HEK293 (cell line): ENCODE results near the gene NFATC1.

Source experiments
- CTCF ChIA-PET: fragments of 350-600 bp; formaldehyde crosslinking; extraction: SDS; loops from one replicate; lab custom pipeline; 2021; ENCODE audit warnings: antibody characterized with exemption; lab: Yijun Ruan, JAX
- POLR2A ChIA-PET: fragments of 300-600 bp; formaldehyde crosslinking; extraction: SDS; loops from one replicate; lab custom pipeline; 2020; ENCODE audit warnings: antibody characterized with exemption, inconsistent platforms; lab: Yijun Ruan, JAX
- H3K27ac ChIP-seq: fragments of 200-500 bp; sonication (Bioruptor generic); 2 replicates; pipeline ENCODE4 v1.5.1; 2014; ENCODE audit warnings: low read depth, low read length, control low read depth, inconsistent platforms; ENCODE audit errors: extremely low read depth
- H3K36me3 ChIP-seq, 2 experiments: fragments of 200-500 bp in 1 of 2; sonication (Bioruptor generic) in 1 of 2; 1 replicate in 1 of 2; 2 replicates in 1 of 2; pipeline ENCODE4 v1.5.1; 2014 to 2017; ENCODE audit warnings: inconsistent platforms in 2 of 2, low read length in 2 of 2; ENCODE audit not compliant: control insufficient read depth in 2 of 2, insufficient read depth in 1 of 2
- H3K4me1 ChIP-seq: fragments of 200-500 bp; sonication (Bioruptor generic); 2 replicates; pipeline ENCODE4 v1.5.1; 2014; ENCODE audit warnings: mild to moderate bottlenecking, low read length, inconsistent platforms; ENCODE audit not compliant: control insufficient read depth, insufficient read depth
- H3K4me3 ChIP-seq: 2 replicates; pipeline ENCODE4 v1.5.1; 2011; ENCODE audit warnings: low read depth, mild to moderate bottlenecking, control low read depth, low read length, moderate library complexity
- H3K9me3 ChIP-seq: fragments of 200-500 bp; sonication (Bioruptor generic); 2 replicates; pipeline ENCODE4 v1.5.1; 2014; ENCODE audit warnings: low read depth, low read length, inconsistent platforms; ENCODE audit not compliant: control insufficient read depth, insufficient read depth
- BCL11B ChIP-seq: fragments of 450-650 bp; formaldehyde crosslinking; IDR thresholded peaks from 2 replicates; pipeline ENCODE4 v1.5.1; 2016; ENCODE audit warnings: low read depth, missing biosample characterization, missing genetic modification characterization
- HOXC10 ChIP-seq: sonication (generic); formaldehyde crosslinking; IDR thresholded peaks from 2 replicates; pipeline ENCODE4 v1.8.1; 2023; ENCODE audit warnings: mild to moderate bottlenecking, missing genetic modification reagents
- OSR2 ChIP-seq: fragments of 450-650 bp; formaldehyde crosslinking; IDR thresholded peaks from 2 replicates; pipeline ENCODE4 v1.5.1; 2016; ENCODE audit warnings: missing biosample characterization, missing genetic modification characterization
- SP7 ChIP-seq: fragments of 450-650 bp; formaldehyde crosslinking; IDR thresholded peaks from 2 replicates; pipeline ENCODE4 v1.5.1; 2016; ENCODE audit warnings: missing biosample characterization, missing genetic modification characterization
- TRIM28 ChIP-seq: IDR thresholded peaks from 2 replicates; pipeline ENCODE4 v1.6.1; 2011; ENCODE audit warnings: low read length, control low read depth, borderline replicate concordance
- ZBTB48 ChIP-seq: fragments of 450-650 bp; formaldehyde crosslinking; IDR thresholded peaks from 2 replicates; pipeline ENCODE4 v1.5.1; 2016; ENCODE audit warnings: missing biosample characterization, missing genetic modification characterization
- ZFHX2 ChIP-seq: fragments of 450-650 bp; formaldehyde crosslinking; conservative IDR thresholded peaks from 2 replicates; pipeline ENCODE4 v1.5.1; 2016; ENCODE audit warnings: missing biosample characterization, missing genetic modification characterization
- ZNF138 ChIP-seq: fragments of 450-650 bp; formaldehyde crosslinking; IDR thresholded peaks from 2 replicates; pipeline ENCODE4 v1.5.1; 2016; ENCODE audit warnings: missing biosample characterization, missing genetic modification characterization, borderline replicate concordance
- ZNF18 ChIP-seq: fragments of 450-650 bp; formaldehyde crosslinking; IDR thresholded peaks from 2 replicates; pipeline ENCODE4 v1.5.1; 2016; ENCODE audit warnings: missing biosample characterization, missing genetic modification characterization
- ZNF223 ChIP-seq: fragments of 450-650 bp; formaldehyde crosslinking; IDR thresholded peaks from 2 replicates; pipeline ENCODE4 v1.5.1; 2016; ENCODE audit warnings: missing biosample characterization, missing genetic modification characterization
- ZNF239 ChIP-seq: fragments of 450-650 bp; formaldehyde crosslinking; IDR thresholded peaks from 2 replicates; pipeline ENCODE4 v1.5.1; 2016; ENCODE audit warnings: missing biosample characterization, missing genetic modification characterization
- ZNF341 ChIP-seq: fragments of 450-650 bp; formaldehyde crosslinking; IDR thresholded peaks from 2 replicates; pipeline ENCODE4; 2016; ENCODE audit warnings: low read depth, missing biosample characterization, missing genetic modification characterization
- ZNF37A ChIP-seq: fragments of 450-650 bp; IDR thresholded peaks from 2 replicates; pipeline ENCODE4 v1.5.1; 2018; ENCODE audit warnings: missing biosample characterization, missing genetic modification characterization
- ZNF510 ChIP-seq: fragments of 450-650 bp; formaldehyde crosslinking; IDR thresholded peaks from 2 replicates; pipeline ENCODE4 v1.5.1; 2018; ENCODE audit warnings: mild to moderate bottlenecking, missing genetic modification characterization, missing biosample characterization; ENCODE audit not compliant: insufficient replicate concordance
- ZNF521 ChIP-seq: fragments of 450-650 bp; formaldehyde crosslinking; IDR thresholded peaks from 2 replicates; pipeline ENCODE4 v1.5.1; 2017; ENCODE audit warnings: missing biosample characterization, mild to moderate bottlenecking, missing genetic modification characterization
- ZNF560 ChIP-seq: fragments of 450-650 bp; formaldehyde crosslinking; IDR thresholded peaks from 2 replicates; pipeline ENCODE4 v1.5.1; 2017; ENCODE audit warnings: missing biosample characterization, missing genetic modification characterization, borderline replicate concordance
- ZXDB ChIP-seq: fragments of 450-650 bp; formaldehyde crosslinking; IDR thresholded peaks from 2 replicates; pipeline ENCODE4 v1.5.1; 2016; ENCODE audit warnings: missing biosample characterization, missing genetic modification characterization
- TF ChIP-seq, protein P1 (sequence below): fragments of 450-650 bp; formaldehyde crosslinking; IDR thresholded peaks from 2 replicates; pipeline ENCODE4 v1.5.1; 2016; ENCODE audit warnings: missing biosample characterization, missing genetic modification characterization, low read depth
- TF ChIP-seq, protein P2 (sequence below): fragments of 450-650 bp; formaldehyde crosslinking; IDR thresholded peaks from 2 replicates; pipeline ENCODE4 v1.5.1; 2016; ENCODE audit warnings: missing biosample characterization, missing genetic modification characterization
- TF ChIP-seq, protein P3 (sequence below): fragments of 450-650 bp; formaldehyde crosslinking; IDR thresholded peaks from 2 replicates; pipeline ENCODE4 v1.5.1; 2016; ENCODE audit warnings: missing biosample characterization, missing genetic modification characterization
- TF ChIP-seq, protein P4 (sequence below): fragments of 450-650 bp; formaldehyde crosslinking; IDR thresholded peaks from 2 replicates; pipeline ENCODE4 v1.5.1; 2016; ENCODE audit warnings: missing biosample characterization, missing genetic modification characterization, borderline replicate concordance
- TF ChIP-seq, protein P5 (sequence below): fragments of 450-650 bp; formaldehyde crosslinking; IDR thresholded peaks from 2 replicates; pipeline ENCODE4 v1.5.1; 2016; ENCODE audit warnings: missing biosample characterization, missing genetic modification characterization
- TF ChIP-seq, protein P6 (sequence below): fragments of 450-650 bp; formaldehyde crosslinking; IDR thresholded peaks from 2 replicates; pipeline ENCODE4 v1.5.1; 2016; ENCODE audit warnings: missing biosample characterization, missing genetic modification characterization

NFATC1 gene

GRCh38 chr18:79549638-79550000 is 153.9 kb downstream of the NFATC1 start:
- H3K9me3 ChIP-seq = no peaks in the 10 kb centered on the region
- TF ChIP-seq, protein P1, sequence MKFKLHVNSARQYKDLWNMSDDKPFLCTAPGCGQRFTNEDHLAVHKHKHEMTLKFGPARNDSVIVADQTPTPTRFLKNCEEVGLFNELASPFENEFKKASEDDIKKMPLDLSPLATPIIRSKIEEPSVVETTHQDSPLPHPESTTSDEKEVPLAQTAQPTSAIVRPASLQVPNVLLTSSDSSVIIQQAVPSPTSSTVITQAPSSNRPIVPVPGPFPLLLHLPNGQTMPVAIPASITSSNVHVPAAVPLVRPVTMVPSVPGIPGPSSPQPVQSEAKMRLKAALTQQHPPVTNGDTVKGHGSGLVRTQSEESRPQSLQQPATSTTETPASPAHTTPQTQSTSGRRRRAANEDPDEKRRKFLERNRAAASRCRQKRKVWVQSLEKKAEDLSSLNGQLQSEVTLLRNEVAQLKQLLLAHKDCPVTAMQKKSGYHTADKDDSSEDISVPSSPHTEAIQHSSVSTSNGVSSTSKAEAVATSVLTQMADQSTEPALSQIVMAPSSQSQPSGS (tag by site-specific recombination) = no peak
- TF ChIP-seq ZNF560 (tag by site-specific recombination) (no peak), ZFHX2 (tag by site-specific recombination) (no peak), ZNF37A (tag by site-specific recombination) (no peak), ZXDB (tag by site-specific recombination) (no peak), BCL11B (tag by site-specific recombination) (no peak), HOXC10 (CRISPR knock-in tag) (no peak), ZNF341 (tag by site-specific recombination) (no peak), ZNF223 (no peak), OSR2 (tag by site-specific recombination) (no peak), ZBTB48 (tag by site-specific recombination) (no peak)
- TF ChIP-seq, protein P2, sequence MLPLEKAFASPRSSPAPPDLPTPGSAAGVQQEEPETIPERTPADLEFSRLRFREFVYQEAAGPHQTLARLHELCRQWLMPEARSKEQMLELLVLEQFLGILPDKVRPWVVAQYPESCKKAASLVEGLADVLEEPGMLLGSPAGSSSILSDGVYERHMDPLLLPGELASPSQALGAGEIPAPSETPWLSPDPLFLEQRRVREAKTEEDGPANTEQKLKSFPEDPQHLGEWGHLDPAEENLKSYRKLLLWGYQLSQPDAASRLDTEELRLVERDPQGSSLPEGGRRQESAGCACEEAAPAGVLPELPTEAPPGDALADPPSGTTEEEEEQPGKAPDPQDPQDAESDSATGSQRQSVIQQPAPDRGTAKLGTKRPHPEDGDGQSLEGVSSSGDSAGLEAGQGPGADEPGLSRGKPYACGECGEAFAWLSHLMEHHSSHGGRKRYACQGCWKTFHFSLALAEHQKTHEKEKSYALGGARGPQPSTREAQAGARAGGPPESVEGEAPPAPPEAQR = no peak
- TF ChIP-seq, protein P3, sequence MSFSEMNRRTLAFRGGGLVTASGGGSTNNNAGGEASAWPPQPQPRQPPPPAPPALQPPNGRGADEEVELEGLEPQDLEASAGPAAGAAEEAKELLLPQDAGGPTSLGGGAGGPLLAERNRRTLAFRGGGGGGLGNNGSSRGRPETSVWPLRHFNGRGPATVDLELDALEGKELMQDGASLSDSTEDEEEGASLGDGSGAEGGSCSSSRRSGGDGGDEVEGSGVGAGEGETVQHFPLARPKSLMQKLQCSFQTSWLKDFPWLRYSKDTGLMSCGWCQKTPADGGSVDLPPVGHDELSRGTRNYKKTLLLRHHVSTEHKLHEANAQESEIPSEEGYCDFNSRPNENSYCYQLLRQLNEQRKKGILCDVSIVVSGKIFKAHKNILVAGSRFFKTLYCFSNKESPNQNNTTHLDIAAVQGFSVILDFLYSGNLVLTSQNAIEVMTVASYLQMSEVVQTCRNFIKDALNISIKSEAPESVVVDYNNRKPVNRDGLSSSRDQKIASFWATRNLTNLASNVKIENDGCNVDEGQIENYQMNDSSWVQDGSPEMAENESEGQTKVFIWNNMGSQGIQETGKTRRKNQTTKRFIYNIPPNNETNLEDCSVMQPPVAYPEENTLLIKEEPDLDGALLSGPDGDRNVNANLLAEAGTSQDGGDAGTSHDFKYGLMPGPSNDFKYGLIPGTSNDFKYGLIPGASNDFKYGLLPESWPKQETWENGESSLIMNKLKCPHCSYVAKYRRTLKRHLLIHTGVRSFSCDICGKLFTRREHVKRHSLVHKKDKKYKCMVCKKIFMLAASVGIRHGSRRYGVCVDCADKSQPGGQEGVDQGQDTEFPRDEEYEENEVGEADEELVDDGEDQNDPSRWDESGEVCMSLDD (tag by site-specific recombination) = no peak
- TF ChIP-seq, protein P4, sequence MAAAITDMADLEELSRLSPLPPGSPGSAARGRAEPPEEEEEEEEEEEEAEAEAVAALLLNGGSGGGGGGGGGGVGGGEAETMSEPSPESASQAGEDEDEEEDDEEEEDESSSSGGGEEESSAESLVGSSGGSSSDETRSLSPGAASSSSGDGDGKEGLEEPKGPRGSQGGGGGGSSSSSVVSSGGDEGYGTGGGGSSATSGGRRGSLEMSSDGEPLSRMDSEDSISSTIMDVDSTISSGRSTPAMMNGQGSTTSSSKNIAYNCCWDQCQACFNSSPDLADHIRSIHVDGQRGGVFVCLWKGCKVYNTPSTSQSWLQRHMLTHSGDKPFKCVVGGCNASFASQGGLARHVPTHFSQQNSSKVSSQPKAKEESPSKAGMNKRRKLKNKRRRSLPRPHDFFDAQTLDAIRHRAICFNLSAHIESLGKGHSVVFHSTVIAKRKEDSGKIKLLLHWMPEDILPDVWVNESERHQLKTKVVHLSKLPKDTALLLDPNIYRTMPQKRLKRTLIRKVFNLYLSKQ = no peak
- TF ChIP-seq, protein P5, sequence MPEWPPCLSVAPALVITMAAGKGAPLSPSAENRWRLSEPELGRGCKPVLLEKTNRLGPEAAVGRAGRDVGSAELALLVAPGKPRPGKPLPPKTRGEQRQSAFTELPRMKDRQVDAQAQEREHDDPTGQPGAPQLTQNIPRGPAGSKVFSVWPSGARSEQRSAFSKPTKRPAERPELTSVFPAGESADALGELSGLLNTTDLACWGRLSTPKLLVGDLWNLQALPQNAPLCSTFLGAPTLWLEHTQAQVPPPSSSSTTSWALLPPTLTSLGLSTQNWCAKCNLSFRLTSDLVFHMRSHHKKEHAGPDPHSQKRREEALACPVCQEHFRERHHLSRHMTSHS (tag by site-specific recombination) = no peak
- no peaks in the 10 kb centered on the region for H3K36me3 ChIP-seq
- H3K4me1 ChIP-seq = no peaks in the 10 kb centered on the region
- POLR2A ChIA-PET = no interaction called here
- H3K4me3 ChIP-seq = no peak overlapping the region
- no peak overlapping the region for H3K27ac ChIP-seq
- CTCF ChIA-PET = no interaction called here

DNA sequence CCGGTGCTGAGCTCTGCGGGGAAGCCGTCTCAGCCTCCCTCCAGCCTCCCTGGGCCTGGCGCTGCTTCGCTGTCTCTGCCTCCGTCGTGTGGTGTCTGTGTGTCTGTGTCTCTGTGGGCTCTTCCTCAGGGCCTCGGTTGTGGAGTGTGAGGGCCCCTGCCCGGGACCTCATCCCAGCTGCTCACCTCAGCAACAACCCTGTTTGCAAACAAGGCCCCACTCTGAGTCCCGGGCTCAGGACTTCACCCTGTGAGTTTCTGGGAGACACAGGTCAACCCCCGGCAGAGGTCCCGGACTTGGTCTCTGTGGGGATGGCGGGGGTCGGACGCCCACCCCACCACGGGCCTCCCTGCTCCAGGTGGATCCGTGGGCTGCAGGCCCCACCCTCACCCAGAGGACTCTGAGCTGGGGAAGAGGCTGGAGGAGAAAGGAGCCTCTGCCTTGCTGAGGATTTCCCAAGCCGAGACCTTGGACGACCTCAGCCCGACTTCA is 156.5 kb downstream of the NFATC1 start:
- no peak overlapping the region for H3K4me3 ChIP-seq
- no peaks in the 10 kb centered on the region for H3K9me3 ChIP-seq
- H3K27ac ChIP-seq = no peak overlapping the region
- CTCF ChIA-PET = no interaction called here
- H3K36me3 ChIP-seq = no peaks in the 10 kb centered on the region
- H3K4me1 ChIP-seq = no peaks in the 10 kb centered on the region
- POLR2A ChIA-PET = interaction anchor here (0.5 kb wide), 1 partner anchor 117 kb away, joined by 4 read pairs; no protein-coding TSS in a partner anchor
- TF ChIP-seq ZNF18 = no peak
- TF ChIP-seq ZNF521 (tag by site-specific recombination) = no peak
- no peak for TF ChIP-seq SP7
- TF ChIP-seq, protein P6, sequence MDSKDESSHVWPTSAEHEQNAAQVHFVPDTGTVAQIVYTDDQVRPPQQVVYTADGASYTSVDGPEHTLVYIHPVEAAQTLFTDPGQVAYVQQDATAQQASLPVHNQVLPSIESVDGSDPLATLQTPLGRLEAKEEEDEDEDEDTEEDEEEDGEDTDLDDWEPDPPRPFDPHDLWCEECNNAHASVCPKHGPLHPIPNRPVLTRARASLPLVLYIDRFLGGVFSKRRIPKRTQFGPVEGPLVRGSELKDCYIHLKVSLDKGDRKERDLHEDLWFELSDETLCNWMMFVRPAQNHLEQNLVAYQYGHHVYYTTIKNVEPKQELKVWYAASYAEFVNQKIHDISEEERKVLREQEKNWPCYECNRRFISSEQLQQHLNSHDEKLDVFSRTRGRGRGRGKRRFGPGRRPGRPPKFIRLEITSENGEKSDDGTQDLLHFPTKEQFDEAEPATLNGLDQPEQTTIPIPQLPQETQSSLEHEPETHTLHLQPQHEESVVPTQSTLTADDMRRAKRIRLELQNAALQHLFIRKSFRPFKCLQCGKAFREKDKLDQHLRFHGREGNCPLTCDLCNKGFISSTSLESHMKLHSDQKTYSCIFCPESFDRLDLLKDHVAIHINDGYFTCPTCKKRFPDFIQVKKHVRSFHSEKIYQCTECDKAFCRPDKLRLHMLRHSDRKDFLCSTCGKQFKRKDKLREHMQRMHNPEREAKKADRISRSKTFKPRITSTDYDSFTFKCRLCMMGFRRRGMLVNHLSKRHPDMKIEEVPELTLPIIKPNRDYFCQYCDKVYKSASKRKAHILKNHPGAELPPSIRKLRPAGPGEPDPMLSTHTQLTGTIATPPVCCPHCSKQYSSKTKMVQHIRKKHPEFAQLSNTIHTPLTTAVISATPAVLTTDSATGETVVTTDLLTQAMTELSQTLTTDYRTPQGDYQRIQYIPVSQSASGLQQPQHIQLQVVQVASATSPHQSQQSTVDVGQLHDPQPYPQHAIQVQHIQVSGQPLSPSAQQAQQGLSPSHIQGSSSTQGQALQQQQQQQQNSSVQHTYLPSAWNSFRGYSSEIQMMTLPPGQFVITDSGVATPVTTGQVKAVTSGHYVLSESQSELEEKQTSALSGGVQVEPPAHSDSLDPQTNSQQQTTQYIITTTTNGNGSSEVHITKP (tag by site-specific recombination) = no peak
- no peak for TF ChIP-seq ZNF239
- no peak for TF ChIP-seq TRIM28
- TF ChIP-seq ZNF510 (tag by site-specific recombination) = no peak
- TF ChIP-seq ZNF138 (tag by site-specific recombination) = no peak
